Esophagus squamous epithelium (tissue), 5 donors: ENCODE results near the gene CLCN7. TPM values are rescaled to one million over a fixed set of nuclear protein-coding genes. Genes with fewer than 3 reads are reported as not detected.

Source experiments
- DNase-seq: peaks from one replicate; lab custom pipeline; 2025; lab: John Stamatoyannopoulos, UW
- H3K27ac ChIP-seq, 4 donors: fragments of 200-600 bp; sonication (generic); one replicate each; pipeline ENCODE4 v1.5.1; 2016 to 2019; ENCODE audit warnings: mild to moderate bottlenecking in 1 of 4
- H3K27me3 ChIP-seq, 4 donors: fragments of 200-600 bp; sonication (generic); 1 replicate in 3 of 4; 2 replicates in 1 of 4; pipeline versions ENCODE4 v1.5.1 to v1.6.0; 2017 to 2021; ENCODE audit warnings: antibody characterized with exemption in 1 of 4
- H3K36me3 ChIP-seq, 3 donors: fragments of 200-600 bp; sonication (generic); one replicate each; pipeline ENCODE4 v1.5.1; 2016 to 2019
- H3K4me1 ChIP-seq, 3 donors: fragments of 200-600 bp; sonication (generic); one replicate each; pipeline ENCODE4 v1.5.1; 2017 to 2019
- H3K4me3 ChIP-seq, 4 donors: fragments of 200-600 bp; sonication (generic); 1 replicate in 3 of 4; 2 replicates in 1 of 4; pipeline ENCODE4 v1.5.1; 2016 to 2019; ENCODE audit warnings: mild to moderate bottlenecking in 2 of 4, moderate library complexity in 1 of 4
- H3K9me3 ChIP-seq, 3 donors: fragments of 200-600 bp; sonication (generic); one replicate each; pipeline ENCODE4 v1.5.1; 2016 to 2019
- POLR2A ChIP-seq, 4 donors: fragments of 450-650 bp; IDR thresholded peaks; one replicate each; pipeline ENCODE4 v1.6.1; 2017; ENCODE audit warnings: antibody characterized with exemption in 4 of 4, mild to moderate bottlenecking in 4 of 4, moderate library complexity in 3 of 4
- WGBS, 2 donors: methylation state at CpG; one replicate each; pipeline ENCODE4 v1.1.5; 2018; 5-methylcytosine and 5-hydroxymethylcytosine counted together
- intact Hi-C: fragments of 100-400 bp; cut with DNase I; formaldehyde crosslinking; loops from one replicate; pipeline ENCODE4 v1.15.0; 2022
- total RNA-seq, 4 donors: library from RNA; depleted of rRNA; stranded (reverse); fragments of >200 nt; gene quantifications; one replicate each; pipeline ENCODE4 v1.1.0, GENCODE V29; 2016
- TF ChIP-seq, protein P1 (sequence below), 6 experiments: fragments of 450-650 bp in 4 of 6; fragments of 200-600 bp in 2 of 6; sonication (generic) in 2 of 6; IDR thresholded peaks; one replicate each; pipeline ENCODE4 v1.5.1; 2016 to 2019; ENCODE audit warnings: antibody characterized with exemption in 6 of 6, mild to moderate bottlenecking in 4 of 6, moderate library complexity in 4 of 6
- donor health status: DM: yes; HTN: yes; CAD: no.

CLCN7 gene, protein sequence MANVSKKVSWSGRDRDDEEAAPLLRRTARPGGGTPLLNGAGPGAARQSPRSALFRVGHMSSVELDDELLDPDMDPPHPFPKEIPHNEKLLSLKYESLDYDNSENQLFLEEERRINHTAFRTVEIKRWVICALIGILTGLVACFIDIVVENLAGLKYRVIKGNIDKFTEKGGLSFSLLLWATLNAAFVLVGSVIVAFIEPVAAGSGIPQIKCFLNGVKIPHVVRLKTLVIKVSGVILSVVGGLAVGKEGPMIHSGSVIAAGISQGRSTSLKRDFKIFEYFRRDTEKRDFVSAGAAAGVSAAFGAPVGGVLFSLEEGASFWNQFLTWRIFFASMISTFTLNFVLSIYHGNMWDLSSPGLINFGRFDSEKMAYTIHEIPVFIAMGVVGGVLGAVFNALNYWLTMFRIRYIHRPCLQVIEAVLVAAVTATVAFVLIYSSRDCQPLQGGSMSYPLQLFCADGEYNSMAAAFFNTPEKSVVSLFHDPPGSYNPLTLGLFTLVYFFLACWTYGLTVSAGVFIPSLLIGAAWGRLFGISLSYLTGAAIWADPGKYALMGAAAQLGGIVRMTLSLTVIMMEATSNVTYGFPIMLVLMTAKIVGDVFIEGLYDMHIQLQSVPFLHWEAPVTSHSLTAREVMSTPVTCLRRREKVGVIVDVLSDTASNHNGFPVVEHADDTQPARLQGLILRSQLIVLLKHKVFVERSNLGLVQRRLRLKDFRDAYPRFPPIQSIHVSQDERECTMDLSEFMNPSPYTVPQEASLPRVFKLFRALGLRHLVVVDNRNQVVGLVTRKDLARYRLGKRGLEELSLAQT
- 10 to 100 TPM; 21.5 to 41.2 (median 33.6) TPM for total RNA-seq

DNA sequence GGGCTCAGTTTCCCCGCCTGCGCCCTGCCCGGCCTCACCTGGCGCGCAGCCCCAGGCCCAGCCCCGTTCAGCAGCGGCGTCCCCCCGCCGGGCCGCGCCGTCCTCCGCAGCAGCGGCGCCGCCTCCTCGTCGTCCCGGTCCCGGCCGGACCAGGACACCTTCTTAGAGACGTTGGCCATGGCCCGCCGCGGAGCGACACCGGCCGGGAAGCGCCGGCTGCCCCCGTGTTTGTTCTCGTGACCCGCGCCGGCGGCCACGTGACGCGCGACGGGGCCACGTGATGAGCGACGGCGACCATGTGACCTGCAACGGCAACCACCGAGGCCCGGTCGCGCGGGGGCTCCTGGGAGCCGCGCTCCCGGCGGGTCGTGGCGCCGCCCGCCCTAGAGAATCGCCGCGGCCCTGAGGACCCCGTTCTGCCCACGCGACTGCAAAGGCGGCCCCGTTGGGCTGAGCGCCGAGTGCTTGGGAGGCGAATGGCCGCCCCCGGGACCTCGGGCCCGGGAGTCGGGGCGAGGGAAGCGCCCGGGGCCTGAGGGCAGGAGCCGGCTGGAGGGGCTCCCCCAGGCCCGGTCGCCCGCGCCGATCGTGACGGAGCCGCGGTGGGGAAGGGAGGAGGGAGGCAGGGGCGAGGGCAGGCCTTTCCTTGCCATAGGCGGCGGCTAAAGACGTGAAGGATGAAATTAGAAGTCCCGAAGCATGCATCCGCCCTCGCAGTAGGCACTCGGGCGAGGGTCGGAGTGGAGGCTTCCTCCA is at the start of gene CLCN7:
Gene CLCN7 (minus strand): TSS at position 233 of the 756 bp plus-strand sequence. CDS start 54 bp downstream, at position 179.
- intact Hi-C loops: no loop called here
- Histone ChIP-seq H3K9me3 (no peaks in the 10 kb centered on the region), H3K36me3 (no peaks in the 10 kb centered on the region), H3K4me3 (peak within 1 kb of the TSS; percentile 66 to 93 (median 82)), H3K27me3 (no peaks in the 10 kb centered on the region), H3K4me1 (peaks cover 14 to 54% (median 34%) of the 10 kb centered on the region in 3 donors), H3K27ac (peak within 1 kb of the TSS; percentile 83 to 96 (median 92))
- 0% methylated on average over 15 of the region's 99 CpGs; no CpG with 5 or more reads in 1 of the 2 donors for WGBS, 2 donors
- DNase-seq: peak; percentile 59
- TF ChIP-seq, protein P1, sequence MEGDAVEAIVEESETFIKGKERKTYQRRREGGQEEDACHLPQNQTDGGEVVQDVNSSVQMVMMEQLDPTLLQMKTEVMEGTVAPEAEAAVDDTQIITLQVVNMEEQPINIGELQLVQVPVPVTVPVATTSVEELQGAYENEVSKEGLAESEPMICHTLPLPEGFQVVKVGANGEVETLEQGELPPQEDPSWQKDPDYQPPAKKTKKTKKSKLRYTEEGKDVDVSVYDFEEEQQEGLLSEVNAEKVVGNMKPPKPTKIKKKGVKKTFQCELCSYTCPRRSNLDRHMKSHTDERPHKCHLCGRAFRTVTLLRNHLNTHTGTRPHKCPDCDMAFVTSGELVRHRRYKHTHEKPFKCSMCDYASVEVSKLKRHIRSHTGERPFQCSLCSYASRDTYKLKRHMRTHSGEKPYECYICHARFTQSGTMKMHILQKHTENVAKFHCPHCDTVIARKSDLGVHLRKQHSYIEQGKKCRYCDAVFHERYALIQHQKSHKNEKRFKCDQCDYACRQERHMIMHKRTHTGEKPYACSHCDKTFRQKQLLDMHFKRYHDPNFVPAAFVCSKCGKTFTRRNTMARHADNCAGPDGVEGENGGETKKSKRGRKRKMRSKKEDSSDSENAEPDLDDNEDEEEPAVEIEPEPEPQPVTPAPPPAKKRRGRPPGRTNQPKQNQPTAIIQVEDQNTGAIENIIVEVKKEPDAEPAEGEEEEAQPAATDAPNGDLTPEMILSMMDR (IDR thresholded peaks at IDR 0.05): peak in 2 of 6 experiments; percentile 9 to 42
- peak in 3 of 4 donors; percentile 79 to 94 (median 94) for TF ChIP-seq POLR2A (IDR thresholded peaks at IDR 0.05)

DNA sequence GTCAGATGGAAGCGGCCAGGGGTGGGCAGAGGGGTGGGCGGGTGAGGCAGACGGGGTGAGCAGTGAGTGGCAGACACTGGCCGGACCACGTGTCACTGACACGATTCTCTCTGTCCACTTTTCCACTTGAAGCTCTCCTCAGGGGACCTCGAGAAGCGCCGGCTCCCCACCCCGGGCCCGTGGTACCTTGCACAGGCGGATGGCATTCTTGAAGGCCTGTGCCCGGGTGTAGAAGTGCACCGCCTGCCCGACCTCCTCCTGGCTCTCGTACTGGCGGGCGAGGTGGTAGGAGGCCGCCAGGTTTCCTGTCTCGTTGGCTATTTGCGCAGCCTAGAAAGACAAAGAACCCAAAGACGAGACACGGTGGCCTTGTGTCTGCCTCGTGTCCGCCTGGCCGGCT is 49.5 kb upstream of the CLCN7 start:
- intact Hi-C loops: no loop called here
- Histone ChIP-seq H3K4me3 (no peak overlapping the region), H3K27ac (no peak overlapping the region), H3K9me3 (no peaks in the 10 kb centered on the region), H3K27me3 (no peaks in the 10 kb centered on the region), H3K36me3 (peaks cover 0 to 52% (median 4%) of the 10 kb centered on the region in 3 donors), H3K4me1 (peaks cover 6 to 38% (median 11%) of the 10 kb centered on the region in 3 donors)
- DNase-seq: no peak
- TF ChIP-seq POLR2A (IDR thresholded peaks at IDR 0.05): no peak
- TF ChIP-seq, protein P1 (IDR thresholded peaks at IDR 0.05): no peak
- 93 to 97% methylated on average over 10 to 14 of the region's 26 CpGs for WGBS, 2 donors

DNA sequence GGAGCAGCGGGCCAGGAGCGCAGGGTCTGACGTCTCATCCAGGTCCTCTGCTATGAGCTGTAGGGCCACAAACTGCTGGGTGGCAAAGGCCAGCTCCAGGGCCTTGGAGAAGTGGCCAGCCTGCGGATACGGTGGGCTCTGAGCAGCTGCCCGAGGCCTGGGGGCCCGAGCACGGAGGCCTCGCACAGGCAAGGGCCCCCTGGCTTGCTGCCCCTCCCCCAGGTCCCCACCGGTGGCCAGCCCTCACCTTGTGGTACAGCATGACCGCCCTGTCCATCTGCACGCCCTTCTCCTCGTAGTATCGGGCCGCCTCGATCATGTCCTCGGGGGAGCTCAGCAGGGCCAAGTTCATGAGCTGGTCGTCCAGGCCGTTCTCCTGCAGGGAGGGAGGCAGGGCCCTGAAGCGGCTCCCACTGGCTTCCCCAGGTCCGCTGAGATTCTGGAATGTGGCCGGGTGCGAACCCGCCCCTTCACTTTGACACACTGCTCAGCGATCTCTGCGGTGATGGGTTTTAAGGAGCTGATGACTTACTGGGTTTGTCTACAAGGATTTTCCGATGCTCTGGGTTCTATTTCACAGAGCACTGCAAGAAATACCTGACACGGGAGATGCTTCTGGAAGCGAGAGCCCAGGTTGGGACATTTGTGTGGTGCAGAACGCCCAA is 48.9 kb upstream of the CLCN7 start:
- no peaks in the 10 kb centered on the region for H3K9me3 ChIP-seq
- H3K27me3 ChIP-seq: no peaks in the 10 kb centered on the region
- intact Hi-C loops: no loop called here
- peaks cover 0 to 59% (median 4%) of the 10 kb centered on the region in 3 donors for H3K36me3 ChIP-seq
- no peak overlapping the region for H3K4me3 ChIP-seq
- no peak for TF ChIP-seq POLR2A (IDR thresholded peaks at IDR 0.05)
- TF ChIP-seq, protein P1 (IDR thresholded peaks at IDR 0.05): no peak
- WGBS, 2 donors: 92 to 95% methylated on average over 4 to 12 of the region's 30 CpGs
- H3K4me1 ChIP-seq: peaks cover 5 to 31% (median 6%) of the 10 kb centered on the region in 3 donors
- no peak overlapping the region for H3K27ac ChIP-seq
- DNase-seq: no peak

DNA sequence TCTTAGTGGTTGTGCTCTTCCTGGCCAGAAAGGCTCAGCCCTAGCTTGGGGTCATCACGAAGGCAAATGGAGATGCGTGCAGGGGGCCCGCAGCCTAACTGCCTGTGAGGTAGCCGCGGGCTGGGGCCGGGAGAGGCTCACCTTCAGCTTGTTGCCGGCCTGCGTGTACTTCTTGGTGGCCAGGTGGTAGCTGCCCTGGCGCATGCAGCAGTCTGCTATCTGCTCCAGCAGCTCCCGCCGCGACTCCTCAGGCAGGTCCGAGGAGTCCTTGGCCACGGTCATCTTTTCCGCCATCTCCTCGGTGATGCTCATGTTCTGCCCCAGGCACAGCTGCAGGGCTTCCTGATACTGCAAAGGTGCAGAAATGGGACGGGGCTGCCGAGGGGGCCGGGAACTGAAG is 45.6 kb upstream of the CLCN7 start:
- Histone ChIP-seq H3K27me3 (no peaks in the 10 kb centered on the region), H3K4me3 (no peak overlapping the region), H3K4me1 (no peaks in the 10 kb centered on the region), H3K27ac (no peak overlapping the region), H3K36me3 (peaks cover 0 to 69% (median 4%) of the 10 kb centered on the region in 3 donors), H3K9me3 (no peaks in the 10 kb centered on the region)
- WGBS, 2 donors: 100% methylated on average over 1 to 4 of the region's 19 CpGs
- no peak for DNase-seq
- intact Hi-C loops: no loop called here
- TF ChIP-seq POLR2A (IDR thresholded peaks at IDR 0.05): no peak
- TF ChIP-seq, protein P1 (IDR thresholded peaks at IDR 0.05): no peak
